Stimulated activated CD8-positive, alpha-beta memory T cell treated with anti-CD3 and anti-CD28 coated beads, Interleukin-15, amount 100 ng/mL, for 48 hours (primary cell): ENCODE measurements around the gene C20orf204.
"Not testable (repeated sequence)": the region's sequence is repeated elsewhere in the genome, so short reads cannot be mapped to it uniquely, and the experiment has no call there.

Experiments used
- DNase-seq, 2 donors: peaks; one replicate each; pipeline ENCODE4 v3.0.0-alpha.2; 2020; ENCODE audit warnings: low read depth in 2 of 2

C20orf204 gene

GRCh38 chr20:64035933-64036345 lies at the start of gene C20orf204:
Gene C20orf204 (plus strand): TSS chr20:64036182. CDS start chr20:64036324, 142 bp downstream.
- no peak for DNase-seq

GRCh38 chr20:64000906-64001305 lies 35.1 kb upstream of the C20orf204 start:
- no peak for DNase-seq

- DNase-seq, result no peak
Measured at GRCh38 chr20:64001607-64002011, 34.4 kb upstream of the C20orf204 start.

GRCh38 chr20:64003960-64004725 lies 31.8 kb upstream of the C20orf204 start:
- DNase-seq, result no peak

- no peak for DNase-seq
Measured at GRCh38 chr20:64005394-64005793, 30.6 kb upstream of the C20orf204 start.

GRCh38 chr20:64006490-64006889 lies 29.5 kb upstream of the C20orf204 start:
- DNase-seq, result no peak

GRCh38 chr20:64006902-64007301 lies 29.1 kb upstream of the C20orf204 start:
- no peak for DNase-seq

- no peak for DNase-seq
Measured at GRCh38 chr20:64009811-64010387, 26.1 kb upstream of the C20orf204 start.

- no peak for DNase-seq
Measured at GRCh38 chr20:64010711-64011237, 25.2 kb upstream of the C20orf204 start.

- no peak for DNase-seq
Measured at GRCh38 chr20:64011366-64011779, 24.6 kb upstream of the C20orf204 start.

- DNase-seq, result not testable (repeated sequence)
Measured at GRCh38 chr20:64012385-64013154, 23.4 kb upstream of the C20orf204 start.

- DNase-seq, result no peak
Measured at GRCh38 chr20:64015635-64016034, 20.3 kb upstream of the C20orf204 start.

GRCh38 chr20:64021124-64021975 lies 14.6 kb upstream of the C20orf204 start:
- no peak for DNase-seq

- no peak for DNase-seq
Measured at GRCh38 chr20:64022671-64023360, 13.2 kb upstream of the C20orf204 start.

GRCh38 chr20:64023361-64024140 lies 12.4 kb upstream of the C20orf204 start:
- DNase-seq, result no peak

- no peak for DNase-seq
Measured at GRCh38 chr20:64024141-64024990, 11.6 kb upstream of the C20orf204 start.

- no peak for DNase-seq
Measured at GRCh38 chr20:64025101-64025825, 10.7 kb upstream of the C20orf204 start.

- no peak for DNase-seq
Measured at GRCh38 chr20:64025826-64026412, 10.1 kb upstream of the C20orf204 start.
